Caco-2 (cell line): ENCODE results near the gene SUOX. TPM values are rescaled to one million over a fixed set of nuclear protein-coding genes. Genes with fewer than 3 reads are reported as not detected.

ENCODE experiments used
- BruUV-seq: library from RNA; stranded (reverse); fragments of 400-500 nt; replicated peaks from 2 replicates; lab custom pipeline; 2021; lab: Mats Ljungman, UMichigan
- CTCF ChIA-PET: fragments of 300-600 bp; sonication (Branson Sonifier 250); formaldehyde crosslinking; loops from one replicate; lab custom pipeline; 2022; ENCODE audit warnings: antibody characterized with exemption; lab: Charles Lee
- POLR2A ChIA-PET: fragments of 300-600 bp; sonication (Branson Sonifier 250); formaldehyde crosslinking; loops from one replicate; lab custom pipeline; 2022; ENCODE audit warnings: antibody characterized with exemption; lab: Charles Lee
- DNase-seq, 2 experiments: peaks; one replicate each; pipeline versions ENCODE4 v3.0.0 to v3.0.0-alpha.2; 2020 to 2022
- H3K27me3 ChIP-seq: replicated peaks from 2 replicates; pipeline ENCODE4 v1.6.0; 2011; ENCODE audit warnings: low read length; ENCODE audit not compliant: control insufficient read depth, insufficient read depth
- H3K36me3 ChIP-seq: 2 replicates; pipeline ENCODE4 v1.5.1; 2011; ENCODE audit warnings: low read length; ENCODE audit not compliant: control insufficient read depth, insufficient read depth
- H3K4me1 ChIP-seq: fragments of 250-450 bp; sonication (Bioruptor Pico); 2 replicates; pipeline ENCODE4 v1.5.1; 2020; ENCODE audit warnings: mild to moderate bottlenecking
- H3K4me3 ChIP-seq: 2 replicates; pipeline ENCODE4 v1.5.1; 2011; ENCODE audit warnings: low read depth, mild to moderate bottlenecking, control low read depth, low read length
- H3K9me3 ChIP-seq: fragments of 250-450 bp; sonication (Bioruptor Pico); 2 replicates; pipeline ENCODE4 v1.5.1; 2020; ENCODE audit warnings: mild to moderate bottlenecking, moderate library complexity
- H3K27ac Mint-ChIP-seq: one replicate; pipeline ENCODE4 v1.8.0; 2022; ENCODE audit warnings: mixed read lengths; ENCODE audit not compliant: unreplicated experiment
- H3K27me3 Mint-ChIP-seq: one replicate; pipeline ENCODE4 v1.8.0; 2022; ENCODE audit warnings: mixed read lengths; ENCODE audit not compliant: insufficient read depth, unreplicated experiment
- H3K36me3 Mint-ChIP-seq: one replicate; pipeline ENCODE4 v1.8.0; 2022; ENCODE audit warnings: mild to moderate bottlenecking, mixed read lengths; ENCODE audit not compliant: insufficient read depth, unreplicated experiment
- H3K4me1 Mint-ChIP-seq: one replicate; pipeline ENCODE4 v1.8.0; 2022; ENCODE audit warnings: low read depth, mixed read lengths; ENCODE audit not compliant: unreplicated experiment
- H3K4me3 Mint-ChIP-seq: one replicate; pipeline ENCODE4 v1.8.0; 2022; ENCODE audit warnings: mild to moderate bottlenecking, moderate library complexity, mixed read lengths; ENCODE audit not compliant: unreplicated experiment
- H3K9me3 Mint-ChIP-seq: one replicate; pipeline ENCODE4 v1.8.0; 2022; ENCODE audit warnings: mixed read lengths; ENCODE audit not compliant: unreplicated experiment
- CTCF ChIP-seq, 2 experiments: fragments of 200-600 bp in 1 of 2; IDR thresholded peaks; 1 replicate in 1 of 2; 2 replicates in 1 of 2; pipeline versions ENCODE4 v1.5.1 to v1.8.0; 2011 to 2022; ENCODE audit warnings: antibody characterized with exemption in 1 of 2, control low read depth in 1 of 2, inconsistent platforms in 1 of 2, low read depth in 1 of 2, low read length in 1 of 2, mild to moderate bottlenecking in 1 of 2, moderate library complexity in 1 of 2; ENCODE audit not compliant: insufficient read depth in 1 of 2, severe bottlenecking in 1 of 2, unreplicated experiment in 1 of 2
- intact Hi-C: fragments of 100-400 bp; cut with micrococcal nuclease; formaldehyde crosslinking; loops from one replicate; pipeline ENCODE4 v1.10.0; 2022; ENCODE audit not compliant: unreplicated experiment
- total RNA-seq: library from RNA; stranded (reverse); gene quantifications from 2 replicates; pipeline ENCODE4 v1.2.3, GENCODE V29; 2022

Gene SUOX
- total RNA-seq, 1 experiment from 2014 or later = 40.8 TPM

- no peaks in the 10 kb centered on the region; the same call in 1 of the 2 replicates for H3K36me3 ChIP-seq
- Mint-ChIP-seq H3K36me3 (peaks cover 53% of the 10 kb centered on the region), H3K4me3 (no peak overlapping the region), H3K9me3 (no peaks in the 10 kb centered on the region), H3K4me1 (peaks cover 27% of the 10 kb centered on the region), H3K27ac (no peak overlapping the region), H3K27me3 (no peaks in the 10 kb centered on the region)
- peaks cover 46% of the 10 kb centered on the region for H3K4me1 ChIP-seq
- no TSS peak for BruUV-seq
- no peak for DNase-seq
- ChIA-PET CTCF (no interaction called here), POLR2A (no interaction called here)
- no peaks in the 10 kb centered on the region for H3K9me3 ChIP-seq
- no peak overlapping the region for H3K4me3 ChIP-seq
- TF ChIP-seq CTCF (IDR thresholded peaks at IDR 0.05; ENCODE audit: insufficient read depth in 1 of 2, low read depth in 1 of 2, low read length in 1 of 2, severe bottlenecking in 1 of 2, unreplicated experiment in 1 of 2) = no peak
- intact Hi-C loops = no loop called here
- no peaks in the 10 kb centered on the region for H3K27me3 ChIP-seq
These were observed 27.7 kb upstream of the SUOX start for GRCh38 chr12:55969356-55969755.

- Mint-ChIP-seq H3K9me3 (no peaks in the 10 kb centered on the region), H3K27me3 (no peaks in the 10 kb centered on the region), H3K36me3 (peaks cover 53% of the 10 kb centered on the region), H3K27ac (peak overlapping the region; percentile 51), H3K4me3 (no peak overlapping the region), H3K4me1 (peaks cover 20% of the 10 kb centered on the region)
- H3K4me1 ChIP-seq = peaks cover 47% of the 10 kb centered on the region
- H3K27me3 ChIP-seq = no peaks in the 10 kb centered on the region
- no peaks in the 10 kb centered on the region for H3K9me3 ChIP-seq
- POLR2A ChIA-PET = no interaction called here
- no peak for DNase-seq
- H3K4me3 ChIP-seq = no peak overlapping the region
- peaks cover 1% of the 10 kb centered on the region for H3K36me3 ChIP-seq
- no TSS peak for BruUV-seq
- no peak for TF ChIP-seq CTCF (IDR thresholded peaks at IDR 0.05; ENCODE audit: insufficient read depth in 1 of 2, low read depth in 1 of 2, low read length in 1 of 2, severe bottlenecking in 1 of 2, unreplicated experiment in 1 of 2)
- CTCF ChIA-PET = no interaction called here
- intact Hi-C loops = loop anchor here (5.0 kb wide), 1 partner anchor 667 kb away; no protein-coding TSS in a partner anchor
These were observed 26.3 kb upstream of the SUOX start for GRCh38 chr12:55970775-55971174.

GRCh38 chr12:55972042-55972441, 25.0 kb upstream of the SUOX start:
- ChIA-PET CTCF (no interaction called here), POLR2A (no interaction called here)
- H3K36me3 ChIP-seq = peaks cover 1% of the 10 kb centered on the region
- H3K4me3 ChIP-seq = peak overlapping the region; percentile 11; the same call in 1 of the 2 replicates
- no peaks in the 10 kb centered on the region for H3K27me3 Mint-ChIP-seq
- intact Hi-C loops = loop anchor here (2.0 to 5.0 kb wide), 3 partner anchors 41 to 665 kb away; partner anchors contain the start of genes DGKA and DNAJC14
- H3K4me3 Mint-ChIP-seq = no peak overlapping the region
- no peaks in the 10 kb centered on the region for H3K9me3 ChIP-seq
- peak; percentile 89 for DNase-seq
- TF ChIP-seq CTCF (IDR thresholded peaks at IDR 0.05; ENCODE audit: insufficient read depth in 1 of 2, low read depth in 1 of 2, low read length in 1 of 2, severe bottlenecking in 1 of 2, unreplicated experiment in 1 of 2) = no peak
- no peak overlapping the region for H3K27ac Mint-ChIP-seq
- no TSS peak for BruUV-seq
- no peaks in the 10 kb centered on the region for H3K9me3 Mint-ChIP-seq
- H3K27me3 ChIP-seq = no peaks in the 10 kb centered on the region
- H3K36me3 Mint-ChIP-seq = peaks cover 53% of the 10 kb centered on the region
- H3K4me1 Mint-ChIP-seq = peaks cover 26% of the 10 kb centered on the region
- H3K4me1 ChIP-seq = peaks cover 42% of the 10 kb centered on the region
